HG03439 (cell line): Measurements from ENCODE around the gene PIKFYVE.
A peak's percentile ranks its signal among the peaks of the same experiment; 100 is the strongest.
"Not testable (repeated sequence)": the region's sequence is repeated elsewhere in the genome, so short reads cannot be mapped to it uniquely, and the experiment has no call there.

Experiments used
- ATAC-seq: cut with Tn5 transposase; IDR thresholded peaks from one replicate; pipeline ENCODE4 v1.9.1; 2021; ENCODE audit warnings: mild to moderate bottlenecking, moderate library complexity; ENCODE audit not compliant: unreplicated experiment

Gene PIKFYVE

GRCh38 chr2:208300847-208301618 lies 35.0 kb downstream of the PIKFYVE start:
- no peak for ATAC-seq

GRCh38 chr2:208304157-208304556 lies 38.1 kb downstream of the PIKFYVE start:
- ATAC-seq = no peak

GRCh38 chr2:208304695-208305094 lies 38.6 kb downstream of the PIKFYVE start:
- ATAC-seq = no peak

- no peak for ATAC-seq
Observed at GRCh38 chr2:208306291-208306690, 40.2 kb downstream of the PIKFYVE start.

- peak; percentile 54 for ATAC-seq
Observed at GRCh38 chr2:208311321-208311720, 45.3 kb downstream of the PIKFYVE start.

GRCh38 chr2:208311954-208312353 lies 45.9 kb downstream of the PIKFYVE start:
- ATAC-seq = peak; percentile 66

- ATAC-seq = peak; percentile 35
Observed at GRCh38 chr2:208315081-208315788, 49.2 kb downstream of the PIKFYVE start.

GRCh38 chr2:208318127-208318526 lies 52.1 kb downstream of the PIKFYVE start:
- no peak for ATAC-seq

- ATAC-seq = no peak
Observed at GRCh38 chr2:208319391-208319790, 53.3 kb downstream of the PIKFYVE start.

GRCh38 chr2:208320686-208321085 lies 54.6 kb downstream of the PIKFYVE start:
- peak; percentile 72 for ATAC-seq

- ATAC-seq = no peak
Observed at GRCh38 chr2:208326016-208326415, 60.0 kb downstream of the PIKFYVE start.

GRCh38 chr2:208329485-208329884 lies 63.4 kb downstream of the PIKFYVE start:
- ATAC-seq = no peak

- no peak for ATAC-seq
Observed at GRCh38 chr2:208334230-208334629, 68.2 kb downstream of the PIKFYVE start.

GRCh38 chr2:208346756-208347155 lies 80.7 kb downstream of the PIKFYVE start:
- no peak for ATAC-seq

- ATAC-seq = no peak
Observed at GRCh38 chr2:208350610-208351009, 84.6 kb downstream of the PIKFYVE start.

- no peak for ATAC-seq
Observed at GRCh38 chr2:208352644-208353567, 86.9 kb downstream of the PIKFYVE start.

- no peak for ATAC-seq
Observed at GRCh38 chr2:208354964-208355381, 88.9 kb downstream of the PIKFYVE start.

GRCh38 chr2:208356420-208356819 lies 90.4 kb downstream of the PIKFYVE start:
- not testable (repeated sequence) for ATAC-seq

- ATAC-seq = no peak
Observed at GRCh38 chr2:208356846-208357574, 91.0 kb downstream of the PIKFYVE start.
